GM06990 (cell line): ENCODE data around the gene FAM136A.

Experiments
- DNase-seq: peaks from one replicate; pipeline ENCODE4 v3.0.0-alpha.2; 2011; ENCODE audit not compliant: insufficient read length; ENCODE audit errors: extremely low read depth
- H3K27me3 ChIP-seq: replicated peaks from 2 replicates; pipeline ENCODE4 v1.6.0; 2011; ENCODE audit warnings: low read length; ENCODE audit not compliant: control insufficient read depth, insufficient read depth
- H3K36me3 ChIP-seq: 2 replicates; pipeline ENCODE4 v1.5.1; 2011; ENCODE audit warnings: low read length; ENCODE audit not compliant: control insufficient read depth, insufficient read depth
- H3K4me3 ChIP-seq: replicated peaks from 2 replicates; pipeline ENCODE4 v1.5.1; 2011; ENCODE audit warnings: low read depth, mild to moderate bottlenecking, control low read depth, low read length
- CTCF ChIP-seq: IDR thresholded peaks from 2 replicates; pipeline ENCODE4 v1.5.1; 2011; ENCODE audit warnings: low read length, control low read depth, mild to moderate bottlenecking, inconsistent platforms; ENCODE audit not compliant: insufficient read depth, poor library complexity, severe bottlenecking

FAM136A gene

GRCh38 chr2:70325875-70326274 lies 24.0 kb upstream of the FAM136A start:
- no peak for DNase-seq
- H3K4me3 ChIP-seq = no peak overlapping the region
- TF ChIP-seq CTCF = no peak
- no peaks in the 10 kb centered on the region; the same call in 1 of the 2 replicates for H3K27me3 ChIP-seq
- no peaks in the 10 kb centered on the region for H3K36me3 ChIP-seq

GRCh38 chr2:70322518-70322917 lies 20.7 kb upstream of the FAM136A start:
- Histone ChIP-seq H3K4me3 (no peak overlapping the region), H3K36me3 (no peaks in the 10 kb centered on the region), H3K27me3 (no peaks in the 10 kb centered on the region; the same call in none of the 2 replicates)
- no peak for TF ChIP-seq CTCF
- DNase-seq = no peak

- TF ChIP-seq CTCF = no peak
- H3K27me3 ChIP-seq = no peaks in the 10 kb centered on the region; the same call in none of the 2 replicates
- no peaks in the 10 kb centered on the region for H3K36me3 ChIP-seq
- no peak overlapping the region for H3K4me3 ChIP-seq
- DNase-seq = no peak
Observed at GRCh38 chr2:70321370-70321769, 19.5 kb upstream of the FAM136A start.

- no peak for TF ChIP-seq CTCF
- DNase-seq = no peak
- no peaks in the 10 kb centered on the region for H3K36me3 ChIP-seq
- H3K4me3 ChIP-seq = no peak overlapping the region
- no peaks in the 10 kb centered on the region; the same call in 1 of the 2 replicates for H3K27me3 ChIP-seq
Observed at GRCh38 chr2:70314640-70315039, 12.8 kb upstream of the FAM136A start.

- Histone ChIP-seq H3K27me3 (no peaks in the 10 kb centered on the region; the same call in 1 of the 2 replicates), H3K36me3 (no peaks in the 10 kb centered on the region), H3K4me3 (no peak overlapping the region)
- no peak for DNase-seq
- no peak for TF ChIP-seq CTCF
Observed at GRCh38 chr2:70312560-70312959, 10.7 kb upstream of the FAM136A start.

- TF ChIP-seq CTCF = no peak
- H3K27me3 ChIP-seq = no peaks in the 10 kb centered on the region; the same call in 1 of the 2 replicates
- no peak for DNase-seq
- no peaks in the 10 kb centered on the region for H3K36me3 ChIP-seq
- H3K4me3 ChIP-seq = no peak overlapping the region
Observed at GRCh38 chr2:70310899-70311298, 9.0 kb upstream of the FAM136A start.
